Neural cell (in vitro differentiated cells): Measurements from ENCODE around the gene STX1A.

Experiments used
- CTCF ChIP-seq: fragments of 450-650 bp; IDR thresholded peaks from 2 replicates; pipeline ENCODE4 v1.5.1; 2014; ENCODE audit warnings: antibody characterized with exemption, mild to moderate bottlenecking, moderate library complexity; ENCODE audit not compliant: poor library complexity, severe bottlenecking
- EP300 ChIP-seq: fragments of 450-650 bp; conservative IDR thresholded peaks from 2 replicates; pipeline ENCODE4 v1.6.1; 2014; ENCODE audit warnings: antibody characterized with exemption, mild to moderate bottlenecking, moderate library complexity; ENCODE audit not compliant: poor library complexity, severe bottlenecking
- MXI1 ChIP-seq: fragments of 450-650 bp; conservative IDR thresholded peaks from 2 replicates; pipeline ENCODE4 v1.6.1; 2014; ENCODE audit warnings: antibody characterized with exemption, mild to moderate bottlenecking; ENCODE audit not compliant: poor library complexity, severe bottlenecking
- POLR2AphosphoS5 ChIP-seq: IDR thresholded peaks from 2 replicates; pipeline ENCODE4 v1.6.1; 2012
- RAD21 ChIP-seq: fragments of 450-650 bp; conservative IDR thresholded peaks from 2 replicates; pipeline ENCODE4 v1.6.1; 2014; ENCODE audit warnings: antibody characterized with exemption, mild to moderate bottlenecking, moderate library complexity
- SMC3 ChIP-seq: fragments of 450-650 bp; conservative IDR thresholded peaks from 2 replicates; pipeline ENCODE4 v1.6.1; 2014; ENCODE audit warnings: antibody characterized with exemption, mild to moderate bottlenecking, moderate library complexity; ENCODE audit not compliant: poor library complexity
- TAF1 ChIP-seq: IDR thresholded peaks from 2 replicates; pipeline ENCODE4 v1.6.1; 2012; ENCODE audit warnings: low read depth
- TF ChIP-seq, protein P1 (sequence below): IDR thresholded peaks from 2 replicates; pipeline ENCODE4 v1.6.1; 2012; ENCODE audit warnings: borderline replicate concordance

GRCh38 chr7:73708961-73709549 is 10.4 kb downstream of the STX1A start:
- TF ChIP-seq EP300 = no peak
- TF ChIP-seq CTCF = no peak
- no peak for TF ChIP-seq RAD21
- no peak for TF ChIP-seq POLR2AphosphoS5
- no peak for TF ChIP-seq TAF1
- TF ChIP-seq, protein P1, sequence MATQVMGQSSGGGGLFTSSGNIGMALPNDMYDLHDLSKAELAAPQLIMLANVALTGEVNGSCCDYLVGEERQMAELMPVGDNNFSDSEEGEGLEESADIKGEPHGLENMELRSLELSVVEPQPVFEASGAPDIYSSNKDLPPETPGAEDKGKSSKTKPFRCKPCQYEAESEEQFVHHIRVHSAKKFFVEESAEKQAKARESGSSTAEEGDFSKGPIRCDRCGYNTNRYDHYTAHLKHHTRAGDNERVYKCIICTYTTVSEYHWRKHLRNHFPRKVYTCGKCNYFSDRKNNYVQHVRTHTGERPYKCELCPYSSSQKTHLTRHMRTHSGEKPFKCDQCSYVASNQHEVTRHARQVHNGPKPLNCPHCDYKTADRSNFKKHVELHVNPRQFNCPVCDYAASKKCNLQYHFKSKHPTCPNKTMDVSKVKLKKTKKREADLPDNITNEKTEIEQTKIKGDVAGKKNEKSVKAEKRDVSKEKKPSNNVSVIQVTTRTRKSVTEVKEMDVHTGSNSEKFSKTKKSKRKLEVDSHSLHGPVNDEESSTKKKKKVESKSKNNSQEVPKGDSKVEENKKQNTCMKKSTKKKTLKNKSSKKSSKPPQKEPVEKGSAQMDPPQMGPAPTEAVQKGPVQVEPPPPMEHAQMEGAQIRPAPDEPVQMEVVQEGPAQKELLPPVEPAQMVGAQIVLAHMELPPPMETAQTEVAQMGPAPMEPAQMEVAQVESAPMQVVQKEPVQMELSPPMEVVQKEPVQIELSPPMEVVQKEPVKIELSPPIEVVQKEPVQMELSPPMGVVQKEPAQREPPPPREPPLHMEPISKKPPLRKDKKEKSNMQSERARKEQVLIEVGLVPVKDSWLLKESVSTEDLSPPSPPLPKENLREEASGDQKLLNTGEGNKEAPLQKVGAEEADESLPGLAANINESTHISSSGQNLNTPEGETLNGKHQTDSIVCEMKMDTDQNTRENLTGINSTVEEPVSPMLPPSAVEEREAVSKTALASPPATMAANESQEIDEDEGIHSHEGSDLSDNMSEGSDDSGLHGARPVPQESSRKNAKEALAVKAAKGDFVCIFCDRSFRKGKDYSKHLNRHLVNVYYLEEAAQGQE = no peak
- no peak for TF ChIP-seq MXI1
- no peak for TF ChIP-seq SMC3
